Pons (tissue), 1 donor: ENCODE results near the gene ZNF593OS.

ENCODE experiments used
- DNase-seq: peaks from one replicate; pipeline ENCODE4 v3.0.0-alpha.2; 2016; ENCODE audit warnings: low spot score

Gene ZNF593OS

GRCh38 chr1:26158908-26159742 is 12.5 kb downstream of the ZNF593OS start, which contains the start of gene FAM110D:
Gene FAM110D, plus strand, starts transcription at chr1:26159079. Its CDS starts 2,213 bp downstream, at chr1:26161292.
- DNase-seq = no peak

GRCh38 chr1:26158271-26158907 is 13.2 kb downstream of the ZNF593OS start:
- DNase-seq = no peak

- no peak for DNase-seq
Observed at GRCh38 chr1:26156285-26157038, 15.2 kb downstream of the ZNF593OS start.

GRCh38 chr1:26155370-26156284 is 16.0 kb downstream of the ZNF593OS start:
- DNase-seq = no peak

GRCh38 chr1:26154750-26155149 is 16.9 kb downstream of the ZNF593OS start:
- no peak for DNase-seq

- DNase-seq = no peak
Observed at GRCh38 chr1:26153966-26154532, 17.6 kb downstream of the ZNF593OS start.

GRCh38 chr1:26148887-26149286 is 22.7 kb downstream of the ZNF593OS start:
- DNase-seq = no peak

GRCh38 chr1:26145960-26146294 is 25.7 kb downstream of the ZNF593OS start:
- DNase-seq = no peak

GRCh38 chr1:26145041-26145959 is 26.3 kb downstream of the ZNF593OS start:
- DNase-seq = peak; percentile 93

- no peak for DNase-seq
Observed at GRCh38 chr1:26142159-26142558, 29.5 kb downstream of the ZNF593OS start.

- DNase-seq = no peak
Observed at GRCh38 chr1:26138974-26139558, 32.6 kb downstream of the ZNF593OS start.

- no peak for DNase-seq
Observed at GRCh38 chr1:26134466-26134865, 37.2 kb downstream of the ZNF593OS start.

- DNase-seq = no peak
Observed at GRCh38 chr1:26132834-26133167, 38.8 kb downstream of the ZNF593OS start.

- no peak for DNase-seq
Observed at GRCh38 chr1:26132128-26132833, 39.4 kb downstream of the ZNF593OS start.

- no peak for DNase-seq
Observed at GRCh38 chr1:26130695-26131094, 40.9 kb downstream of the ZNF593OS start.

- DNase-seq = no peak
Observed at GRCh38 chr1:26129778-26130177, 41.9 kb downstream of the ZNF593OS start.

- DNase-seq = peak; percentile 30
Observed at GRCh38 chr1:26127235-26128163, 44.1 kb downstream of the ZNF593OS start.
